Stomach (tissue), 9 donors: ENCODE results near the gene CLSTN2. TPM values are rescaled to one million over a fixed set of nuclear protein-coding genes. Genes with fewer than 3 reads are reported as not detected.
A peak's percentile ranks its signal among the peaks of the same experiment; 100 is the strongest.

Source experiments
- DNase-seq, 2 donors: peaks; one replicate each; pipeline versions ENCODE4 v3.0.0 to v3.0.0-alpha.2; 2013 to 2019
- H3K27ac ChIP-seq, 5 donors: fragments of 200-600 bp in 4 of 5; sonication (generic) in 4 of 5; one replicate each; pipeline ENCODE4 v1.5.1; 2013 to 2019; ENCODE audit warnings: mild to moderate bottlenecking in 1 of 5, moderate library complexity in 1 of 5
- H3K27me3 ChIP-seq, 3 donors: fragments of 200-600 bp; sonication (generic); one replicate each; pipeline ENCODE4 v1.5.1; 2017 to 2019; ENCODE audit warnings: mixed run types in 1 of 3
- H3K36me3 ChIP-seq, 4 donors: fragments of 200-600 bp; sonication (generic); 1 replicate in 3 of 4; 2 replicates in 1 of 4; pipeline ENCODE4 v1.5.1; 2016 to 2019
- H3K4me1 ChIP-seq, 4 donors: fragments of 200-600 bp; sonication (generic); one replicate each; pipeline ENCODE4 v1.5.1; 2016 to 2019
- H3K4me3 ChIP-seq, 4 donors: fragments of 200-600 bp; sonication (generic) in 3 of 4; one replicate each; pipeline ENCODE4 v1.5.1; 2016 to 2019; ENCODE audit warnings: mild to moderate bottlenecking in 1 of 4
- H3K9me3 ChIP-seq, 4 donors: fragments of 200-600 bp; sonication (generic); one replicate each; pipeline ENCODE4 v1.5.1; 2016 to 2019
- EP300 ChIP-seq: sonication (generic); formaldehyde crosslinking; IDR thresholded peaks from one replicate; pipeline ENCODE4 v1.6.1; 2017; ENCODE audit warnings: antibody characterized with exemption
- POLR2A ChIP-seq, 4 donors: fragments of 450-650 bp; IDR thresholded peaks; one replicate each; pipeline ENCODE4 v1.6.1; 2016; ENCODE audit warnings: antibody characterized with exemption in 4 of 4, control low read depth in 2 of 4, mild to moderate bottlenecking in 1 of 4, moderate library complexity in 1 of 4
- POLR2AphosphoS5 ChIP-seq, 3 donors: sonication (generic); formaldehyde crosslinking; IDR thresholded peaks; one replicate each; pipeline ENCODE4 v1.6.1; 2016; ENCODE audit warnings: antibody characterized with exemption in 3 of 3
- WGBS, 5 donors: extraction: QIAGEN DNeasy Blood & Tissue Kit in 3 of 5; methylation state at CpG; one replicate each; pipeline versions ENCODE4 v1.1.5 to v1.1.7; 2013 to 2018; 5-methylcytosine and 5-hydroxymethylcytosine counted together
- intact Hi-C: fragments of 100-400 bp; cut with DNase I; formaldehyde crosslinking; loops from one replicate; pipeline ENCODE4 v1.15.1; 2023; ENCODE audit warnings: low total_unique reads
- polyA plus RNA-seq, 3 donors: library from polyadenylated mRNA; stranded (reverse); fragments of 200-250 nt; gene quantifications; one replicate each; pipeline ENCODE4 v1.2.3, GENCODE V29; 2013
- total RNA-seq, 5 donors: library from RNA; depleted of rRNA; stranded (reverse); fragments of >200 nt; gene quantifications; one replicate each; pipeline versions ENCODE4 v1.1.0 to v1.2.3, GENCODE V29; 2014 to 2016
- TF ChIP-seq, protein P1 (sequence below), 7 experiments: fragments of 450-650 bp in 4 of 7; fragments of 200-600 bp in 3 of 7; sonication (generic) in 3 of 7; IDR thresholded peaks; one replicate each; pipeline ENCODE4 v1.5.1; 2016 to 2019; ENCODE audit warnings: antibody characterized with exemption in 7 of 7, control low read depth in 2 of 7, mild to moderate bottlenecking in 1 of 7
- donor health status: healthy with polysubstance abuse.
- donor health status: Bipolar disorder and iron deficiency.
- donor health status: healthy.

The CLSTN2 gene
- total and polyA plus RNA-seq, 8 donors, result 0.10 to 5.4 (median 1.7) TPM

DNA sequence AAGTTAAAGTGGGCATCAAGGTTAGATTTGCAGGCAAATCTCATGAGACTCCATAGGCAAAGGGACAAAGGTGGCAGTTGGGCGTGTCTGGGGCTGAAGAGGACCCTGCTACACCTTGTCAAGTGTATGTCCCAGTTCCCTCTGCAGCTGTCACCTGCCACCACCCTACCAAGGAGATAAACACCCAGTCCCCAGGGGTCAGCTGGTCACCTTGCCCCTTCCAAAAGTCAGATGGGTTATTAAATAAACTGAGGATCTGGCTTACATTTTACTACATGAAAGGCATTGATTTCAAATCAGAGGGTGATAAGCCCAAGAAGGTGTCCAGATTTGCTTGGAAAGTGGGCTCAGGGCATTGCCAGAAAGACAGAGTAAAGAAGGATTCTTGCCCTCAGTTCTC lies 494.8 kb downstream of the CLSTN2 start:
- no peaks in the 10 kb centered on the region for H3K27me3 ChIP-seq
- WGBS, 5 donors, result 55 to 89% (median 83%) methylated on average over 1 of the region's 1 CpG
- H3K4me3 ChIP-seq, result no peak overlapping the region
- H3K27ac ChIP-seq, result no peak overlapping the region
- no peak for DNase-seq
- intact Hi-C loops, result no loop called here
- no peaks in the 10 kb centered on the region for H3K36me3 ChIP-seq
- H3K9me3 ChIP-seq, result no peaks in the 10 kb centered on the region
- TF ChIP-seq POLR2AphosphoS5 (IDR thresholded peaks at IDR 0.05) (no peak), POLR2A (IDR thresholded peaks at IDR 0.05) (no peak), EP300 (no peak)
- TF ChIP-seq, protein P1, sequence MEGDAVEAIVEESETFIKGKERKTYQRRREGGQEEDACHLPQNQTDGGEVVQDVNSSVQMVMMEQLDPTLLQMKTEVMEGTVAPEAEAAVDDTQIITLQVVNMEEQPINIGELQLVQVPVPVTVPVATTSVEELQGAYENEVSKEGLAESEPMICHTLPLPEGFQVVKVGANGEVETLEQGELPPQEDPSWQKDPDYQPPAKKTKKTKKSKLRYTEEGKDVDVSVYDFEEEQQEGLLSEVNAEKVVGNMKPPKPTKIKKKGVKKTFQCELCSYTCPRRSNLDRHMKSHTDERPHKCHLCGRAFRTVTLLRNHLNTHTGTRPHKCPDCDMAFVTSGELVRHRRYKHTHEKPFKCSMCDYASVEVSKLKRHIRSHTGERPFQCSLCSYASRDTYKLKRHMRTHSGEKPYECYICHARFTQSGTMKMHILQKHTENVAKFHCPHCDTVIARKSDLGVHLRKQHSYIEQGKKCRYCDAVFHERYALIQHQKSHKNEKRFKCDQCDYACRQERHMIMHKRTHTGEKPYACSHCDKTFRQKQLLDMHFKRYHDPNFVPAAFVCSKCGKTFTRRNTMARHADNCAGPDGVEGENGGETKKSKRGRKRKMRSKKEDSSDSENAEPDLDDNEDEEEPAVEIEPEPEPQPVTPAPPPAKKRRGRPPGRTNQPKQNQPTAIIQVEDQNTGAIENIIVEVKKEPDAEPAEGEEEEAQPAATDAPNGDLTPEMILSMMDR (IDR thresholded peaks at IDR 0.05), result no peak
- no peaks in the 10 kb centered on the region for H3K4me1 ChIP-seq

DNA sequence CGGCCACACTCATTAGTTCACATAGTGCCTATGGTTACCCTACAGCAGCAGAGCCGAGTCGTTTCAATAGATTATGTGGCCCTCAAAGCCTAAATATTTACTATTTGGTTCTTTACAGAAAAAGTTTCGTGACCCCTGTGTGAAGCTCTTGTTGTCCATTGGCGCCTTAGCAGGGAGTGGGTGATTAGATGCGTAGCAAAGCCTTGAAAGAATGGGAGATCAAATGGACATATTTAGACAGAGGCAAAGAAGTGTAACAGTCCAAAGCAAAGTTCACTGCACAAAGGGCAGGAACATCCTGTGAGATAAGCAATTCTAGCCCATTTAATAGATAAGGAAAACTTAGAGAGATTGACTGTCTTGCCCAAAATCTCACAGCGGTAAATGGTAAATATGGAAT lies 495.5 kb downstream of the CLSTN2 start:
- H3K4me3 ChIP-seq, result no peak overlapping the region
- no peaks in the 10 kb centered on the region for H3K27me3 ChIP-seq
- 65 to 70% (median 67%) methylated on average over 7 of the region's 7 CpGs for WGBS, 5 donors
- no peaks in the 10 kb centered on the region for H3K36me3 ChIP-seq
- no peak overlapping the region for H3K27ac ChIP-seq
- H3K9me3 ChIP-seq, result no peaks in the 10 kb centered on the region
- no peak for DNase-seq
- TF ChIP-seq POLR2A (IDR thresholded peaks at IDR 0.05) (no peak), POLR2AphosphoS5 (IDR thresholded peaks at IDR 0.05) (no peak), EP300 (no peak)
- TF ChIP-seq, protein P1 (IDR thresholded peaks at IDR 0.05), result no peak
- intact Hi-C loops, result no loop called here
- no peaks in the 10 kb centered on the region for H3K4me1 ChIP-seq

DNA sequence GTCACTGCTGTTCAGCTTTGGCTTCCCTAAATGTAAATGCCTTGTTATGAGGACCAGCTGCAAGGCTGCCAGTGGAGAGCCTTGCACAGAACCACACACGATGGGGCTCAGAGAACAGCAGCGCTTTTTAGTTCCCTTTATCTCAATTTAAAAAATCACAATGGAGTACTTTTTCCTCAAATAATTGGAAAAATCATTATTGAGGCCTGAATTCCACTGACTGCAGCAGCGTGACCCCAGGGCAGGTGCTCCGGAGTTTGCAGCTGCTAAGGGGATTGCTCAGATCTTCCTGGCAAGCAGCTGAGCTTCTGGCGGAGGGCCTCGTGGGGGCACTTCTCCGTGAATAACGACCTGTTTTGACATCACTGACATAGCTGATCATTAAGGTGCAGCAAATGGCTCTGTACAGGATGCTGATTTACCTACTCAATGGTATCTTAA lies 497.3 kb downstream of the CLSTN2 start:
- intact Hi-C loops, result no loop called here
- WGBS, 5 donors, result 32 to 49% (median 38%) methylated on average over 8 of the region's 8 CpGs

DNA sequence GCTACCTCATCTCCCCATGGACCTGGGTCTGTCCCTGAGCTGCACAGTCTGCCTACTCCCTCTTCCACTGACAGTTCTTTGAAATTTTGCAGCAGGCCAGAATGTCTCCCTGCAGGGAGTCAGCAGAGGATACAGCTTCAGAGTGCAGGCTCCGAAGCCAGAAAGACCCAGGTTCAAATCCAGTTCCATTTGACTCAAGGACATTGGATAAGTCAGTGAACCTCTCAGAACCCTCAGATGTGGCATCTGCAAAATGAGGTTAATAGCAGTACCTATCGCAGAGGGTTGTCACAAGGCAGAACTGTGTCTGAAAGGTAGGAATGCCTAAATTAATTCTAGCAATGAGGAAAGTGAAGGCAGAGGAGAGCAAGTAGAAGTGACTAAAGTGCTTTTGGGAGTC lies 498.4 kb downstream of the CLSTN2 start:
- intact Hi-C loops, result no loop called here
- DNase-seq, result no peak
- TF ChIP-seq, protein P1 (IDR thresholded peaks at IDR 0.05), result no peak
- TF ChIP-seq EP300 (no peak), POLR2AphosphoS5 (IDR thresholded peaks at IDR 0.05) (no peak), POLR2A (IDR thresholded peaks at IDR 0.05) (no peak)
- H3K9me3 ChIP-seq, result no peaks in the 10 kb centered on the region
- no peak overlapping the region for H3K27ac ChIP-seq
- no peaks in the 10 kb centered on the region for H3K36me3 ChIP-seq
- H3K4me1 ChIP-seq, result no peaks in the 10 kb centered on the region
- H3K4me3 ChIP-seq, result no peak overlapping the region
- 59 to 94% (median 87%) methylated on average over 2 of the region's 2 CpGs for WGBS, 5 donors
- H3K27me3 ChIP-seq, result no peaks in the 10 kb centered on the region

More for the DNA sequence above, 497.3 kb downstream of the CLSTN2 start:
- no peak for TF ChIP-seq POLR2AphosphoS5 (IDR thresholded peaks at IDR 0.05)
- TF ChIP-seq, protein P1 (IDR thresholded peaks at IDR 0.05), result no peak
- no peak for TF ChIP-seq EP300
- no peak for TF ChIP-seq POLR2A (IDR thresholded peaks at IDR 0.05)
- Histone ChIP-seq H3K4me1 (no peaks in the 10 kb centered on the region), H3K27ac (no peak overlapping the region), H3K9me3 (no peaks in the 10 kb centered on the region), H3K27me3 (no peaks in the 10 kb centered on the region), H3K4me3 (no peak overlapping the region), H3K36me3 (no peaks in the 10 kb centered on the region)
- DNase-seq, result peak in 1 of 2 donors; percentile 24
